Measurements from ENCODE around the gene CCDC187. TPM values are rescaled to one million over a fixed set of nuclear protein-coding genes. Genes with fewer than 3 reads are reported as not detected.

Gene CCDC187
- total RNA-seq, 1 experiment from 2014 or later = 0.04 TPM

DNA sequence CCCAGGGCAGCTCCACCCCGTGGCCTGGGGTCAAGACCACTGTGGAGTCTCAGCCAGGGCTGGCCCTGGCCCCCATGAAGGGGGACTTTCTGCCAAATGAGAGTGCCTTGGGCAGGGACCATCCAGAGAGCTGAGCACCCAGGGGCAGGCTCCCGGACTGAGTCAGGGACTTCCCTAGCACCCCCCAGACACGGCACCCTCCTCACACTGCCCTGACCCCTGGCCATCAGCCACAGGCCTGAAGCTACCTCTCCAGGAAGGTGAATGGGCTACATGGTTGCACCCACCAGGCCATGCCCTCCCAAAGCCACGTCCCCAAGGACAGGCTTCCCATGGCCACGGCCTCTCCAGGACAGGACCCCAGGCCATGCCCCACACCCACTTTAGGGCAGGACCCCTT, 9.5 kb downstream of the CCDC187 start:
- CTCF ChIA-PET = no interaction called here
- peaks cover 3% of the 10 kb centered on the region for H3K4me1 Mint-ChIP-seq
- H3K27me3 Mint-ChIP-seq (ENCODE audit: low read depth) = no peaks in the 10 kb centered on the region
- ATAC-seq (no peak), DNase-seq (ENCODE audit: low spot score) (no peak)
- POLR2A ChIA-PET = no interaction called here
- no peaks in the 10 kb centered on the region for H3K9me3 Mint-ChIP-seq
- H3K4me3 Mint-ChIP-seq = no peak overlapping the region
- H3K27ac Mint-ChIP-seq = no peak overlapping the region
- H3K36me3 Mint-ChIP-seq = no peaks in the 10 kb centered on the region
- TF ChIP-seq, protein P1, sequence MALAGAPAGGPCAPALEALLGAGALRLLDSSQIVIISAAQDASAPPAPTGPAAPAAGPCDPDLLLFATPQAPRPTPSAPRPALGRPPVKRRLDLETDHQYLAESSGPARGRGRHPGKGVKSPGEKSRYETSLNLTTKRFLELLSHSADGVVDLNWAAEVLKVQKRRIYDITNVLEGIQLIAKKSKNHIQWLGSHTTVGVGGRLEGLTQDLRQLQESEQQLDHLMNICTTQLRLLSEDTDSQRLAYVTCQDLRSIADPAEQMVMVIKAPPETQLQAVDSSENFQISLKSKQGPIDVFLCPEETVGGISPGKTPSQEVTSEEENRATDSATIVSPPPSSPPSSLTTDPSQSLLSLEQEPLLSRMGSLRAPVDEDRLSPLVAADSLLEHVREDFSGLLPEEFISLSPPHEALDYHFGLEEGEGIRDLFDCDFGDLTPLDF (CRISPR knock-in tag; IDR thresholded peaks at IDR 0.05) = no peak
- TF ChIP-seq TEAD1 (CRISPR knock-in tag; IDR thresholded peaks at IDR 0.05) (no peak), NR3C1 (CRISPR knock-in tag; conservative IDR thresholded peaks at IDR 0.05; ENCODE audit: low read depth) (no peak), ZNF138 (CRISPR knock-in tag; conservative IDR thresholded peaks at IDR 0.05) (no peak), SMAD4 (CRISPR knock-in tag; IDR thresholded peaks at IDR 0.05) (no peak), JUN (CRISPR knock-in tag; IDR thresholded peaks at IDR 0.05) (no peak), MYBL2 (CRISPR knock-in tag; IDR thresholded peaks at IDR 0.05) (no peak), MXD4 (CRISPR knock-in tag; IDR thresholded peaks at IDR 0.05; ENCODE audit: borderline replicate concordance) (no peak), ZNF219 (CRISPR knock-in tag; IDR thresholded peaks at IDR 0.05; ENCODE audit: borderline replicate concordance) (no peak)
- TF ChIP-seq, protein P2, sequence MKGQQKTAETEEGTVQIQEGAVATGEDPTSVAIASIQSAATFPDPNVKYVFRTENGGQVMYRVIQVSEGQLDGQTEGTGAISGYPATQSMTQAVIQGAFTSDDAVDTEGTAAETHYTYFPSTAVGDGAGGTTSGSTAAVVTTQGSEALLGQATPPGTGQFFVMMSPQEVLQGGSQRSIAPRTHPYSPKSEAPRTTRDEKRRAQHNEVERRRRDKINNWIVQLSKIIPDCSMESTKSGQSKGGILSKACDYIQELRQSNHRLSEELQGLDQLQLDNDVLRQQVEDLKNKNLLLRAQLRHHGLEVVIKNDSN (CRISPR knock-in tag; IDR thresholded peaks at IDR 0.05) = no peak
- TF ChIP-seq, protein P3, sequence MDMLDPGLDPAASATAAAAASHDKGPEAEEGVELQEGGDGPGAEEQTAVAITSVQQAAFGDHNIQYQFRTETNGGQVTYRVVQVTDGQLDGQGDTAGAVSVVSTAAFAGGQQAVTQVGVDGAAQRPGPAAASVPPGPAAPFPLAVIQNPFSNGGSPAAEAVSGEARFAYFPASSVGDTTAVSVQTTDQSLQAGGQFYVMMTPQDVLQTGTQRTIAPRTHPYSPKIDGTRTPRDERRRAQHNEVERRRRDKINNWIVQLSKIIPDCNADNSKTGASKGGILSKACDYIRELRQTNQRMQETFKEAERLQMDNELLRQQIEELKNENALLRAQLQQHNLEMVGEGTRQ (CRISPR knock-in tag; IDR thresholded peaks at IDR 0.05) = no peak
- TF ChIP-seq, protein P4, sequence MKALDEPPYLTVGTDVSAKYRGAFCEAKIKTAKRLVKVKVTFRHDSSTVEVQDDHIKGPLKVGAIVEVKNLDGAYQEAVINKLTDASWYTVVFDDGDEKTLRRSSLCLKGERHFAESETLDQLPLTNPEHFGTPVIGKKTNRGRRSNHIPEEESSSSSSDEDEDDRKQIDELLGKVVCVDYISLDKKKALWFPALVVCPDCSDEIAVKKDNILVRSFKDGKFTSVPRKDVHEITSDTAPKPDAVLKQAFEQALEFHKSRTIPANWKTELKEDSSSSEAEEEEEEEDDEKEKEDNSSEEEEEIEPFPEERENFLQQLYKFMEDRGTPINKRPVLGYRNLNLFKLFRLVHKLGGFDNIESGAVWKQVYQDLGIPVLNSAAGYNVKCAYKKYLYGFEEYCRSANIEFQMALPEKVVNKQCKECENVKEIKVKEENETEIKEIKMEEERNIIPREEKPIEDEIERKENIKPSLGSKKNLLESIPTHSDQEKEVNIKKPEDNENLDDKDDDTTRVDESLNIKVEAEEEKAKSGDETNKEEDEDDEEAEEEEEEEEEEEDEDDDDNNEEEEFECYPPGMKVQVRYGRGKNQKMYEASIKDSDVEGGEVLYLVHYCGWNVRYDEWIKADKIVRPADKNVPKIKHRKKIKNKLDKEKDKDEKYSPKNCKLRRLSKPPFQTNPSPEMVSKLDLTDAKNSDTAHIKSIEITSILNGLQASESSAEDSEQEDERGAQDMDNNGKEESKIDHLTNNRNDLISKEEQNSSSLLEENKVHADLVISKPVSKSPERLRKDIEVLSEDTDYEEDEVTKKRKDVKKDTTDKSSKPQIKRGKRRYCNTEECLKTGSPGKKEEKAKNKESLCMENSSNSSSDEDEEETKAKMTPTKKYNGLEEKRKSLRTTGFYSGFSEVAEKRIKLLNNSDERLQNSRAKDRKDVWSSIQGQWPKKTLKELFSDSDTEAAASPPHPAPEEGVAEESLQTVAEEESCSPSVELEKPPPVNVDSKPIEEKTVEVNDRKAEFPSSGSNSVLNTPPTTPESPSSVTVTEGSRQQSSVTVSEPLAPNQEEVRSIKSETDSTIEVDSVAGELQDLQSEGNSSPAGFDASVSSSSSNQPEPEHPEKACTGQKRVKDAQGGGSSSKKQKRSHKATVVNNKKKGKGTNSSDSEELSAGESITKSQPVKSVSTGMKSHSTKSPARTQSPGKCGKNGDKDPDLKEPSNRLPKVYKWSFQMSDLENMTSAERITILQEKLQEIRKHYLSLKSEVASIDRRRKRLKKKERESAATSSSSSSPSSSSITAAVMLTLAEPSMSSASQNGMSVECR (CRISPR knock-in tag; IDR thresholded peaks at IDR 0.05; ENCODE audit: borderline replicate concordance) = no peak
- TF ChIP-seq, protein P5, sequence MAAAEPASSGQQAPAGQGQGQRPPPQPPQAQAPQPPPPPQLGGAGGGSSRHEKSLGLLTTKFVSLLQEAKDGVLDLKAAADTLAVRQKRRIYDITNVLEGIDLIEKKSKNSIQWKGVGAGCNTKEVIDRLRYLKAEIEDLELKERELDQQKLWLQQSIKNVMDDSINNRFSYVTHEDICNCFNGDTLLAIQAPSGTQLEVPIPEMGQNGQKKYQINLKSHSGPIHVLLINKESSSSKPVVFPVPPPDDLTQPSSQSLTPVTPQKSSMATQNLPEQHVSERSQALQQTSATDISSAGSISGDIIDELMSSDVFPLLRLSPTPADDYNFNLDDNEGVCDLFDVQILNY (CRISPR knock-in tag; IDR thresholded peaks at IDR 0.05) = no peak
- TF ChIP-seq, protein P6, sequence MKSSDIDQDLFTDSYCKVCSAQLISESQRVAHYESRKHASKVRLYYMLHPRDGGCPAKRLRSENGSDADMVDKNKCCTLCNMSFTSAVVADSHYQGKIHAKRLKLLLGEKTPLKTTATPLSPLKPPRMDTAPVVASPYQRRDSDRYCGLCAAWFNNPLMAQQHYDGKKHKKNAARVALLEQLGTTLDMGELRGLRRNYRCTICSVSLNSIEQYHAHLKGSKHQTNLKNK (CRISPR knock-in tag; IDR thresholded peaks at IDR 0.05) = no peak
- TF ChIP-seq, protein P7, sequence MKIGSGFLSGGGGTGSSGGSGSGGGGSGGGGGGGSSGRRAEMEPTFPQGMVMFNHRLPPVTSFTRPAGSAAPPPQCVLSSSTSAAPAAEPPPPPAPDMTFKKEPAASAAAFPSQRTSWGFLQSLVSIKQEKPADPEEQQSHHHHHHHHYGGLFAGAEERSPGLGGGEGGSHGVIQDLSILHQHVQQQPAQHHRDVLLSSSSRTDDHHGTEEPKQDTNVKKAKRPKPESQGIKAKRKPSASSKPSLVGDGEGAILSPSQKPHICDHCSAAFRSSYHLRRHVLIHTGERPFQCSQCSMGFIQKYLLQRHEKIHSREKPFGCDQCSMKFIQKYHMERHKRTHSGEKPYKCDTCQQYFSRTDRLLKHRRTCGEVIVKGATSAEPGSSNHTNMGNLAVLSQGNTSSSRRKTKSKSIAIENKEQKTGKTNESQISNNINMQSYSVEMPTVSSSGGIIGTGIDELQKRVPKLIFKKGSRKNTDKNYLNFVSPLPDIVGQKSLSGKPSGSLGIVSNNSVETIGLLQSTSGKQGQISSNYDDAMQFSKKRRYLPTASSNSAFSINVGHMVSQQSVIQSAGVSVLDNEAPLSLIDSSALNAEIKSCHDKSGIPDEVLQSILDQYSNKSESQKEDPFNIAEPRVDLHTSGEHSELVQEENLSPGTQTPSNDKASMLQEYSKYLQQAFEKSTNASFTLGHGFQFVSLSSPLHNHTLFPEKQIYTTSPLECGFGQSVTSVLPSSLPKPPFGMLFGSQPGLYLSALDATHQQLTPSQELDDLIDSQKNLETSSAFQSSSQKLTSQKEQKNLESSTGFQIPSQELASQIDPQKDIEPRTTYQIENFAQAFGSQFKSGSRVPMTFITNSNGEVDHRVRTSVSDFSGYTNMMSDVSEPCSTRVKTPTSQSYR (CRISPR knock-in tag; IDR thresholded peaks at IDR 0.05) = no peak
